ENCODE data around the gene REV3L. TPM values are rescaled to one million over a fixed set of nuclear protein-coding genes. Genes with fewer than 3 reads are reported as not detected.

Gene REV3L
- total and polyA plus RNA-seq, 9 of the 15 experiments (the other 6 are each of a cell fraction or from before 2014, with no cell fraction given): 5.5 to 24.4 (median 14.4) TPM

DNA sequence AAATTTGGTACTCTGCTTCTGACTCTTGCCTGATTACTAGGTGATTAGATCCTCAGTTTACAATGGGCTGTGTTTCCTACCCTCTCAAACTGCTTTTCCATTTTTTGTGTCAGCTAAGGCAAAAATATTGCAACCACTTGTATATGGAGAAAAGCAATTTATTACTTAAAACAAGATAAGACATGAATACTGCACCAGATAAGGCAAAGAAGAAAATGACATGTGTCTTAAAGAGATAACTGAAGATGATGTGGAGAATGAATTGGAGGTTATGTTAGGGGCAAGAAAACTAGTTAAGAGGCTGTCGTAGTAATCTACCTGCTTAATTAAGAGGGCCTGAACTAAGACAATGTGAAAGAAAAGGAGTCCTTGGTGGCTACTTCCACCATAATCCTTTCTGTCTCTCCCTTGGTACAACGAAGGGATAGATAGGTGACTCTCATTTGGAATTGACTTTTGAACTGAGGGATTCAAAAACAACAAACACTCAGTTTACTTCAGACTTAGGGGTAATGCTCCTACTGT, 16.3 kb upstream of the REV3L start (continued):
- no peak for TF ChIP-seq PRDM10 (IDR thresholded peaks at IDR 0.05; ENCODE audit: partially characterized antibody)
- no peak for TF ChIP-seq CXXC5 (CRISPR knock-in tag; IDR thresholded peaks at IDR 0.05)
- TF ChIP-seq KLF6 (CRISPR knock-in tag; IDR thresholded peaks at IDR 0.05; ENCODE audit: borderline replicate concordance): no peak
- TF ChIP-seq SRF (CRISPR knock-in tag; IDR thresholded peaks at IDR 0.05): no peak
- peak; percentile 47 for TF ChIP-seq MTA2 (IDR thresholded peaks at IDR 0.05; ENCODE audit: low read depth)
- TF ChIP-seq, protein P1, sequence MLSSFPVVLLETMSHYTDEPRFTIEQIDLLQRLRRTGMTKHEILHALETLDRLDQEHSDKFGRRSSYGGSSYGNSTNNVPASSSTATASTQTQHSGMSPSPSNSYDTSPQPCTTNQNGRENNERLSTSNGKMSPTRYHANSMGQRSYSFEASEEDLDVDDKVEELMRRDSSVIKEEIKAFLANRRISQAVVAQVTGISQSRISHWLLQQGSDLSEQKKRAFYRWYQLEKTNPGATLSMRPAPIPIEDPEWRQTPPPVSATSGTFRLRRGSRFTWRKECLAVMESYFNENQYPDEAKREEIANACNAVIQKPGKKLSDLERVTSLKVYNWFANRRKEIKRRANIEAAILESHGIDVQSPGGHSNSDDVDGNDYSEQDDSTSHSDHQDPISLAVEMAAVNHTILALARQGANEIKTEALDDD (IDR thresholded peaks at IDR 0.05): peak; percentile 97
- TF ChIP-seq PRPF4 (IDR thresholded peaks at IDR 0.05; ENCODE audit: insufficient read depth, low read depth, low read length, poor library complexity, severe bottlenecking): no peak
- TF ChIP-seq ZBTB9 (CRISPR knock-in tag; IDR thresholded peaks at IDR 0.05): peak; percentile 26; the same call in 1 of the 2 replicates
- no peak for TF ChIP-seq ZNF512 (tag; IDR thresholded peaks at IDR 0.05)
- TF ChIP-seq MEIS2 (IDR thresholded peaks at IDR 0.05; ENCODE audit: partially characterized antibody): peak; percentile 71
- 0 out of 2 replicates have a peak, but pooled peaks have one; percentile 22 for TF ChIP-seq PML (IDR thresholded peaks at IDR 0.05; ENCODE audit: low read length)
- TF ChIP-seq CREM (IDR thresholded peaks at IDR 0.05; ENCODE audit: low read depth): no peak
- TF ChIP-seq ARID1B (IDR thresholded peaks at IDR 0.05): peak; percentile 89
- no peak for TF ChIP-seq PBX2 (CRISPR knock-in tag; IDR thresholded peaks at IDR 0.05; ENCODE audit: low read depth)
- TF ChIP-seq PBX2 (tag; conservative IDR thresholded peaks at IDR 0.05; ENCODE audit: low read depth): peak; percentile 35; the same call in 1 of the 2 replicates
- 0 out of 2 replicates have a peak, but pooled peaks have one; percentile 20 for TF ChIP-seq MTA1 (IDR thresholded peaks at IDR 0.05; ENCODE audit: borderline replicate concordance)
- TF ChIP-seq CBFA2T2 (conservative IDR thresholded peaks at IDR 0.05): peak; percentile 48; the same call in 1 of the 2 replicates
- no peak for TF ChIP-seq ZNF384 (IDR thresholded peaks at IDR 0.05; ENCODE audit: low read depth, low read length)
- TF ChIP-seq NCOR1 (IDR thresholded peaks at IDR 0.05): peak; percentile 61
